Smooth muscle cell (in vitro differentiated cells): ENCODE data around the gene IKBKE. TPM values are rescaled to one million over a fixed set of nuclear protein-coding genes. Genes with fewer than 3 reads are reported as not detected.

Experiments used
- DNase-seq: peaks from one replicate; lab custom pipeline; 2025; ENCODE audit not compliant: unreplicated experiment; lab: John Stamatoyannopoulos, UW
- H2AFZ ChIP-seq: fragments of 200-600 bp; sonication (generic); 2 replicates; pipeline ENCODE4 v1.6.0; 2016; ENCODE audit warnings: antibody characterized with exemption, low read depth, mild to moderate bottlenecking
- H3F3A ChIP-seq: fragments of 200-600 bp; sonication (generic); 2 replicates; pipeline ENCODE4 v1.6.0; 2017; ENCODE audit warnings: antibody characterized with exemption, low read depth
- H3K27ac ChIP-seq: fragments of 200-600 bp; sonication (generic); 2 replicates; pipeline ENCODE4 v1.5.1; 2016; ENCODE audit warnings: low read depth, mild to moderate bottlenecking
- H3K27me3 ChIP-seq: fragments of 200-600 bp; sonication (generic); 2 replicates; pipeline ENCODE4 v1.6.1; 2016; ENCODE audit warnings: low read depth, mild to moderate bottlenecking
- H3K36me3 ChIP-seq: fragments of 200-600 bp; sonication (generic); 2 replicates; pipeline ENCODE4 v1.5.1; 2016; ENCODE audit warnings: low read depth
- H3K4me1 ChIP-seq: fragments of 200-600 bp; sonication (generic); 2 replicates; pipeline ENCODE4 v1.5.1; 2016; ENCODE audit warnings: low read depth
- H3K4me2 ChIP-seq: fragments of 200-600 bp; sonication (generic); 2 replicates; pipeline ENCODE4 v1.6.0; 2016; ENCODE audit warnings: mild to moderate bottlenecking
- H3K4me3 ChIP-seq: fragments of 200-600 bp; sonication (generic); 2 replicates; pipeline ENCODE4 v1.5.1; 2016; ENCODE audit warnings: mild to moderate bottlenecking
- H3K79me2 ChIP-seq: fragments of 200-600 bp; sonication (generic); 2 replicates; pipeline ENCODE4 v1.6.0; 2016; ENCODE audit warnings: low read depth, mild to moderate bottlenecking
- H3K9ac ChIP-seq: fragments of 200-600 bp; sonication (generic); 2 replicates; pipeline ENCODE4 v1.6.0; 2016; ENCODE audit warnings: low read depth
- H3K9me3 ChIP-seq: fragments of 200-600 bp; sonication (generic); replicated peaks from 2 replicates; pipeline ENCODE4 v1.5.1; 2016; ENCODE audit warnings: low read depth
- H4K20me1 ChIP-seq: fragments of 200-600 bp; sonication (generic); 2 replicates; pipeline ENCODE4 v1.6.0; 2016; ENCODE audit warnings: low read depth
- CTCF ChIP-seq: fragments of 200-600 bp; sonication (generic); IDR thresholded peaks from 2 replicates; pipeline ENCODE4 v1.5.1; 2017; ENCODE audit warnings: borderline replicate concordance, mild to moderate bottlenecking, antibody characterized with exemption; ENCODE audit not compliant: insufficient read depth, poor library complexity, severe bottlenecking
- WGBS: methylation state at CpG from one replicate; pipeline ENCODE4 v1.1.7; 2016; ENCODE audit warnings: low lambda C conversion rate; 5-methylcytosine and 5-hydroxymethylcytosine counted together
- polyA plus RNA-seq: library from polyadenylated mRNA; unstranded; fragments of >200 nt; fragmentation: Nextera tagmentation; extraction: Ambion mirVana; gene quantifications from 2 replicates; pipeline ENCODE4 v1.2.1, GENCODE V29; 2016
- total RNA-seq: library from RNA; depleted of rRNA; stranded (reverse); fragments of >200 nt; gene quantifications from 2 replicates; pipeline ENCODE4 v1.2.3, GENCODE V29; 2014

Gene IKBKE
- total and polyA plus RNA-seq, 2 experiments from 2014 or later: 4.0 to 9.7 TPM

- no peak overlapping the region for H3K9ac ChIP-seq
- H3F3A ChIP-seq: no peaks in the 10 kb centered on the region
- no peak overlapping the region for H3K4me2 ChIP-seq
- H3K79me2 ChIP-seq: no peaks in the 10 kb centered on the region
- DNase-seq: no peak
- H3K27ac ChIP-seq: peak overlapping the region; percentile 55
- no peak overlapping the region for H3K4me3 ChIP-seq
- H2AFZ ChIP-seq: no peak overlapping the region
- no peaks in the 10 kb centered on the region for H3K36me3 ChIP-seq
- no peak for TF ChIP-seq CTCF
- H3K27me3 ChIP-seq: no peaks in the 10 kb centered on the region
- H3K4me1 ChIP-seq: peaks cover 4% of the 10 kb centered on the region
- no peaks in the 10 kb centered on the region for H4K20me1 ChIP-seq
- H3K9me3 ChIP-seq: no peaks in the 10 kb centered on the region
- 96% methylated on average over 8 of the region's 8 CpGs for WGBS
Observed at GRCh38 chr1:206463911-206464310, 6.4 kb upstream of the IKBKE start.

- no peaks in the 10 kb centered on the region for H3K9me3 ChIP-seq
- H2AFZ ChIP-seq: no peak overlapping the region
- no peak overlapping the region for H3K4me3 ChIP-seq
- H3K9ac ChIP-seq: no peak overlapping the region
- DNase-seq: no peak
- H3K4me2 ChIP-seq: no peak overlapping the region
- peaks cover 3% of the 10 kb centered on the region for H3F3A ChIP-seq
- H4K20me1 ChIP-seq: no peaks in the 10 kb centered on the region
- H3K27ac ChIP-seq: peak overlapping the region; percentile 55
- 84% methylated on average over 4 of the region's 4 CpGs for whole genome bisulfite sequencing
- H3K79me2 ChIP-seq: no peaks in the 10 kb centered on the region
- H3K27me3 ChIP-seq: no peaks in the 10 kb centered on the region
- H3K4me1 ChIP-seq: peaks cover 6% of the 10 kb centered on the region
- no peaks in the 10 kb centered on the region for H3K36me3 ChIP-seq
- TF ChIP-seq CTCF: no peak
Observed at GRCh38 chr1:206464456-206464964, 5.8 kb upstream of the IKBKE start.

GRCh38 chr1:206465951-206466350 lies 4.3 kb upstream of the IKBKE start:
- H3K4me3 ChIP-seq: no peak overlapping the region
- no peak for DNase-seq
- H3K9me3 ChIP-seq: no peaks in the 10 kb centered on the region
- H4K20me1 ChIP-seq: no peaks in the 10 kb centered on the region
- no peak overlapping the region for H2AFZ ChIP-seq
- no peak for TF ChIP-seq CTCF
- H3K79me2 ChIP-seq: no peaks in the 10 kb centered on the region
- no peak overlapping the region for H3K9ac ChIP-seq
- H3K4me2 ChIP-seq: no peak overlapping the region
- no peaks in the 10 kb centered on the region for H3K36me3 ChIP-seq
- H3F3A ChIP-seq: peaks cover 5% of the 10 kb centered on the region
- H3K4me1 ChIP-seq: peaks cover 18% of the 10 kb centered on the region
- no peak overlapping the region for H3K27ac ChIP-seq
- WGBS: 89% methylated on average over 2 of the region's 2 CpGs
- H3K27me3 ChIP-seq: no peaks in the 10 kb centered on the region
